Type B pancreatic cell (in vitro differentiated cells): Measurements from ENCODE around the gene INCENP. TPM values are rescaled to one million over a fixed set of nuclear protein-coding genes. Genes with fewer than 3 reads are reported as not detected.

Experiments used
- DNase-seq: peaks from one replicate; pipeline ENCODE4 v3.0.0; 2021; ENCODE audit warnings: mixed read lengths; ENCODE audit not compliant: unreplicated experiment; ENCODE audit errors: extremely low spot score
- H3K27ac Mint-ChIP-seq: 2 replicates; pipeline ENCODE4 v1.8.0; 2021; ENCODE audit warnings: mild to moderate bottlenecking, mixed read lengths
- H3K27me3 Mint-ChIP-seq: 2 replicates; pipeline ENCODE4 v1.8.0; 2021; ENCODE audit warnings: mixed read lengths
- H3K36me3 Mint-ChIP-seq: 2 replicates; pipeline ENCODE4 v1.8.0; 2021; ENCODE audit warnings: mixed read lengths
- H3K4me1 Mint-ChIP-seq: one replicate; pipeline ENCODE4 v1.8.0; 2021; ENCODE audit warnings: mixed read lengths; ENCODE audit not compliant: unreplicated experiment
- H3K4me3 Mint-ChIP-seq: 2 replicates; pipeline ENCODE4 v1.8.0; 2021; ENCODE audit warnings: mild to moderate bottlenecking, mixed read lengths
- H3K9me3 Mint-ChIP-seq: 2 replicates; pipeline ENCODE4 v1.8.0; 2021; ENCODE audit warnings: mixed read lengths
- total RNA-seq: library from RNA; stranded (reverse); gene quantifications from 2 replicates; pipeline ENCODE4 v1.2.1, GENCODE V29; 2021; ENCODE audit warnings: low replicate concordance
- TF ChIP-seq, protein P1 (sequence below): fragments of 200-600 bp; sonication (generic); conservative IDR thresholded peaks from 2 replicates; pipeline ENCODE4 v1.5.0; 2021; ENCODE audit warnings: antibody characterized with exemption, mild to moderate bottlenecking

INCENP gene
- total RNA-seq, 1 donor from 2014 or later: 96.7 TPM

DNA sequence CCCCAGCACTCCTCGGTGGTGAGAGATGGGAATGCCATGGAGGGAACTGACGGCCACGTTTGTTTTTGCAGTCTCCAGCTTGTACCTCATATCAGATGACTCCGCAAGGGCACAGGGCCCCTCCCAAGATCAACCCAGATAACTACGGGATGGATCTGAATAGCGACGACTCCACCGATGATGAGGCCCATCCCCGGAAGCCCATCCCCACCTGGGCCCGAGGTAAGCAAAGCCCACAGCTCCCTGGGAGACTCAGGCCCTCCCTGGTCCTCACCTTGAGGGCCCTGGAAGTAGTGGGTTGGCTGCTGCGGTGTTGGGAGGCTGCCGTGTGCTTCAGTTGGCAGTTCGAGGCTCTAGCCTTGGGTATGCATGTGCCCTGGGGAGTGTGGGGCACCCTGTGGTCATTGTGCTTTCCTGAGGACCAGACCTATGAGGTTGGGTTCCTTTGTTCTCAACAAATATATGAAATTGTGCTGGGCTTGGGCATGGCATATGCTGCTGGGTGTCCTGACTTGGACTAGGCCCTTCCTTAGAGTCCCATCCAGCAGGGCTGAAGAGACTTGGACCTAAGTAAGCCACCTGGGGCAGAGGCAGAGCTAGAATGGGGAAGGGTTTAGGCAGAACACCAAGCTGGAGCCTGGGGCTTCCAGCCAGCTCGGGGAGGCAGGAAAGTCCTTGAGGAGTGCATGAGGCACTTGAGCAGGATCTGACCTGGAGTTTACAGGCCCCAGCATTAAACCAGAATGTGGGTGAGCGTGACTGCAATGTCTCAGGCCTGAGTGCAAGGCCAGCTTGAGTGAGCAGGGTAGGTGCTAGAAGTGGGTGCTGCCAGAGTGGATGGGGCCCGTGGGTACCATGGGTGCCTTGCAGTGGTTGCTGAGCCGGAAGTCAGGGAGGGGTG, 26.4 kb downstream of the INCENP start:
- H3K27ac Mint-ChIP-seq: no peak overlapping the region
- peak; percentile 48 for DNase-seq
- H3K36me3 Mint-ChIP-seq: peaks cover 24% of the 10 kb centered on the region
- no peaks in the 10 kb centered on the region for H3K4me1 Mint-ChIP-seq
- no peaks in the 10 kb centered on the region for H3K27me3 Mint-ChIP-seq
- H3K9me3 Mint-ChIP-seq: no peaks in the 10 kb centered on the region
- H3K4me3 Mint-ChIP-seq: no peak overlapping the region
- TF ChIP-seq, protein P1, sequence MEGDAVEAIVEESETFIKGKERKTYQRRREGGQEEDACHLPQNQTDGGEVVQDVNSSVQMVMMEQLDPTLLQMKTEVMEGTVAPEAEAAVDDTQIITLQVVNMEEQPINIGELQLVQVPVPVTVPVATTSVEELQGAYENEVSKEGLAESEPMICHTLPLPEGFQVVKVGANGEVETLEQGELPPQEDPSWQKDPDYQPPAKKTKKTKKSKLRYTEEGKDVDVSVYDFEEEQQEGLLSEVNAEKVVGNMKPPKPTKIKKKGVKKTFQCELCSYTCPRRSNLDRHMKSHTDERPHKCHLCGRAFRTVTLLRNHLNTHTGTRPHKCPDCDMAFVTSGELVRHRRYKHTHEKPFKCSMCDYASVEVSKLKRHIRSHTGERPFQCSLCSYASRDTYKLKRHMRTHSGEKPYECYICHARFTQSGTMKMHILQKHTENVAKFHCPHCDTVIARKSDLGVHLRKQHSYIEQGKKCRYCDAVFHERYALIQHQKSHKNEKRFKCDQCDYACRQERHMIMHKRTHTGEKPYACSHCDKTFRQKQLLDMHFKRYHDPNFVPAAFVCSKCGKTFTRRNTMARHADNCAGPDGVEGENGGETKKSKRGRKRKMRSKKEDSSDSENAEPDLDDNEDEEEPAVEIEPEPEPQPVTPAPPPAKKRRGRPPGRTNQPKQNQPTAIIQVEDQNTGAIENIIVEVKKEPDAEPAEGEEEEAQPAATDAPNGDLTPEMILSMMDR: no peak

DNA sequence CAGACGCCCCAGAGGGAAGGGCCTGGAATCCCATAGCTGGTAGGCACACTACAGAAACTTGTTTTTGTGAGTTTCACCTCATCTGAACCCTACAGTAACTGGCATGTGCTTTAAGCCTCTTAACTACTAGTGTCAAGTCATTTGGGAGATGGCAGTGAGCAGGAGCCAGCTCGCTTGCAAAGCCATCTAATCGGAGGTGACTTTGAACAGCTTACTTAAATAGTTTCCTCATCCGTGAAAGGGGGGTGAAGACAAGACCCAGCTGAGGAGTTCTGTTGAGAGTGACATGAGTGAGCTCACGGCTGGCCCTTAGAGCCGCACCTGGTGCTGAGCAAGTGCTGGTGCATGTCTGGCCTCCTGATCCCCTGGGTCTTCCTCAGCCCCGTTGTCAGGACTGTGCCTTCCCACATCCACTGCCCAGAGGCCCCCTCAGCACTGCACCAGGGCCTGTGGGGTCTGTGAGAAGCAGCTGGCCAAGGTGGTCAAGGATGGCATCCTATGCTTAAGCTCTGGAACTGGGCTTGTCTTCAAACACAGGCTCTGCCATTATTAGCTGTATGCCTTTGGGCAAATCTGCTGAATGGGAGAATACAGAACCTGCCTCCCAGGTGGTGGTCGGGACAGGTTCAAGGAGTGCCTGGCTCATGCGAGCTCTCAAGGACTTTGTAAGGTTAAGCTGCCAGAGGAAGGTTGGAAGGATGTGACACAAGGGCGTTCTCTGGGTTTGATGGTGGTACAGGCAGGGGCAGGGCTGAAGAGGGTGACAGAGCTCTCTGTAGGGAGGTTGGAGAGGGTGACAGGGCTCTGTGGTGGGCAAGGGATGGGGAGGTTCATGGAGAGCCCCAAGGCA, 27.3 kb downstream of the INCENP start:
- no peak overlapping the region for H3K4me3 Mint-ChIP-seq
- peak; percentile 61 for DNase-seq
- no peaks in the 10 kb centered on the region for H3K27me3 Mint-ChIP-seq
- no peaks in the 10 kb centered on the region for H3K9me3 Mint-ChIP-seq
- H3K36me3 Mint-ChIP-seq: peaks cover 24% of the 10 kb centered on the region
- H3K4me1 Mint-ChIP-seq: no peaks in the 10 kb centered on the region
- TF ChIP-seq, protein P1: no peak
- H3K27ac Mint-ChIP-seq: no peak overlapping the region

DNA sequence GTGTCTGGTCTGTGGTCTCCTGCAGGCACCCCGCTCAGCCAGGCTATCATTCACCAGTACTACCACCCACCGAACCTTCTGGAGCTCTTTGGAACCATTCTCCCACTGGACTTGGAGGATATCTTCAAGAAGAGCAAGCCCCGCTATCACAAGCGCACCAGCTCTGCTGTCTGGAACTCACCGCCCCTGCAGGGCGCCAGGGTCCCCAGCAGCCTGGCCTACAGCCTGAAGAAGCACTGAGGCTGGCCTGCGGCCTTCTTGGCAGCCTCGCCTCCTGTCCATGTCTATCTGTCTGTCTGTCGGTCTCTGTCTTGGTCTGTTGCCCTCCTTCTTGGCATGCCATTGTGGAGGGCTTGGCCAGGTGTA, 27.9 kb downstream of the INCENP start:
- H3K4me1 Mint-ChIP-seq: no peaks in the 10 kb centered on the region
- H3K27ac Mint-ChIP-seq: no peak overlapping the region
- TF ChIP-seq, protein P1: no peak
- H3K27me3 Mint-ChIP-seq: no peaks in the 10 kb centered on the region
- peaks cover 21% of the 10 kb centered on the region for H3K36me3 Mint-ChIP-seq
- peak; percentile 54 for DNase-seq
- H3K4me3 Mint-ChIP-seq: no peak overlapping the region
- no peaks in the 10 kb centered on the region for H3K9me3 Mint-ChIP-seq

DNA sequence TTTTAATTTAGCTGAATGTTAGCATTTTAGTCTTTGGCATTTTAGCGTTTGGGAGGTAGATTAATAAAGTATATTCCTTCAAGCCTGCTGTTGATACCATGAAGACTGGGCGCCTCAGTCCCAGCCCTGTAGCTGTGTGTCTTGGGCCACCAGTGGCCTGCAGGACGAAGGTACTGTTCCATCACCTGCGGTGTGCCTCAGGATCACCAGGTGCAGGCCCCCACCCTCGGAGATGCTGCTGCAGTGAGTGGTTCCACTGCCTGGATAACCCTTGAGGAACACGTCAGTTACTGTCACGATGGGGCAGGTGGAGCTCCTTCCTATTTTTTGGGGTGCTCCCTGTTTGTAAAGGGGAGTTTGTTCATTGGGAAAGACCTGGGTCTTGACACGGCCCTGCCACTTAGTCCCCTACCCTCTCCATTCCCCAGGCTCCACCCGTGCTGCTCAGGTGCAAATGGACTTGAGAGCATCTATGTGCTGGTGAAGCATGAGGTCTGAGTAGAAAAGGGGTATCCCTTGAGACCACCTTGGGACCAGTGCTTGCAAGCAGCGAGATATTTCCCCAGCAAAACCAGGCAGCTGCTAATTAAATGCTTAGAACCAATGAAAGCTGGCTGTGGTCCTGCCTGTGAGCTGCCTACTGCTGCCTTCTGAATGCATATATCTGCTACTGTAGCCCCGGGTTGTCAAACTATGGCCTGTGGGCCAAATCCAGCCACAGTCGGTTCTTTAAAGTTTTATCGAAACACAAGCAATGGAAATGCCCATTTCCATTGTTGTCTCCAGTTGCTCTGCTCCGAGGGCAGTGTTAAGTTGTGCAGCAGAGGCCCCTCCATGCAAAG, 28.7 kb downstream of the INCENP start:
- peaks cover 21% of the 10 kb centered on the region for H3K36me3 Mint-ChIP-seq
- peak; percentile 54 for DNase-seq
- no peak overlapping the region for H3K27ac Mint-ChIP-seq
- no peaks in the 10 kb centered on the region for H3K4me1 Mint-ChIP-seq
- H3K27me3 Mint-ChIP-seq: no peaks in the 10 kb centered on the region
- H3K9me3 Mint-ChIP-seq: no peaks in the 10 kb centered on the region
- TF ChIP-seq, protein P1: no peak
- no peak overlapping the region for H3K4me3 Mint-ChIP-seq

- Mint-ChIP-seq H3K27me3 (no peaks in the 10 kb centered on the region), H3K4me3 (no peak overlapping the region), H3K9me3 (no peaks in the 10 kb centered on the region), H3K27ac (no peak overlapping the region), H3K36me3 (peaks cover 21% of the 10 kb centered on the region), H3K4me1 (no peaks in the 10 kb centered on the region)
- no peak for DNase-seq
- TF ChIP-seq, protein P1: no peak
Measured at GRCh38 chr11:62153087-62153395, 29.2 kb downstream of the INCENP start.
